Measurements from ENCODE around the gene JAM3. TPM values are rescaled to one million over a fixed set of nuclear protein-coding genes. Genes with fewer than 3 reads are reported as not detected.

JAM3 gene
- total RNA-seq, 1 experiment from 2014 or later, result 1.5 TPM

DNA sequence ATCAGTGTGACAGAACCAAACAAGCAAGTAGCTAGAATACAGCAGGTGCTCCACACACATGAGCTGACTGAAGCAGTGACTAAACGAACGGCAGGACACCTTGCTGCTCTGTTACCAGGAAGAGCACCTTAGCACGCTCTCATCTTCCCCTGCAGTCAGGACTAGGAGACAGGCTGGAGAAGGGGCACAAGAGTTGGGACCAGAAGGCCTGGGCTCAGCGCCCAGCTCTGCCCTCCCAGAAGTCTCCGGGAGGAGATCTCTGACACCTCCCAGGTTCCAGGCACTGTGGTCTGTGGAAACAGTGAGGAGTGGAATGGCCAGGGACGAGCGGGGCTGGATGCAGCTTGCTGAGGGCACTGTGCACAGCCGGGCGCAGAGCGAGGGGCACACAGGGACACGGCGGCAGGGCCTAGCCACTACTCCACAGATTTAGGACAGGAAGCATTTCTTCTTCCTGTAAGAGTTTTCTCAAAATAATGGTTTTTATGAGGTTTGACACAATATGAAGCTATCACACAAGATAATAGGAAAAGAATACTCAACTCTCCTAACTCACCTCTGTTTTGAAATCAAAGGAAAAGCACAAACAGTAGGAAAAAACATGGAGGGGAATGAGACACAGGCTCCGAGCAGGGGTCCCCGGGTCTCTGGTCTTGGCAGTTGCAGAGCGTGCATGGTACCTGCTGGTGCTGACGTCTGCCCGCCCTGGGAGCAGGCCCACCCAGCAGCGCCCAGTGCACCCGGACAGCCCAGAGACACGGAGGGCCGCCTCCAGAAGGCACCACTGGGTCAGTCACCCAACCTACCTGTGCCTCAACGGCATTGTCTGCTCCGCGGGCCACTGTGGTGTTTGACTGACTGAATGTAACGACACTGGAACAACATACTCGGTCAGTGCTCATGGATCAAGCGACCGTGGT lies 87.3 kb downstream of the JAM3 start:
- Histone ChIP-seq H3K9me3 (no peaks in the 10 kb centered on the region), H3K4me3 (ENCODE audit: low read depth, low read length) (no peak overlapping the region), H3K36me3 (ENCODE audit: control insufficient read depth, insufficient read depth, low read length) (peaks cover 12% of the 10 kb centered on the region), H3K27me3 (replicated peaks; ENCODE audit: control insufficient read depth, insufficient read depth, low read length) (no peaks in the 10 kb centered on the region), H3K4me1 (no peaks in the 10 kb centered on the region)
- no peak for DNase-seq
- H3K9me3 Mint-ChIP-seq (ENCODE audit: unreplicated experiment), result no peaks in the 10 kb centered on the region
- intact Hi-C loops (cut with micrococcal nuclease; ENCODE audit: unreplicated experiment), result no loop called here
- H3K27me3 Mint-ChIP-seq (ENCODE audit: insufficient read depth, unreplicated experiment), result no peaks in the 10 kb centered on the region
- H3K4me1 Mint-ChIP-seq (ENCODE audit: low read depth, unreplicated experiment), result no peaks in the 10 kb centered on the region
- no TSS peak for BruUV-seq (replicated peaks)
- CTCF ChIA-PET, result no interaction called here
- no peak overlapping the region for H3K27ac Mint-ChIP-seq (ENCODE audit: unreplicated experiment)
- POLR2A ChIA-PET, result no interaction called here
- no peak overlapping the region for H3K4me3 Mint-ChIP-seq (ENCODE audit: unreplicated experiment)
- TF ChIP-seq CTCF (IDR thresholded peaks at IDR 0.05; ENCODE audit: insufficient read depth in 1 of 2, low read depth in 1 of 2, low read length in 1 of 2, severe bottlenecking in 1 of 2, unreplicated experiment in 1 of 2), result no peak
- H3K36me3 Mint-ChIP-seq (ENCODE audit: insufficient read depth, unreplicated experiment), result peaks cover 72% of the 10 kb centered on the region

- POLR2A ChIA-PET, result no interaction called here
- CTCF ChIA-PET, result no interaction called here
- DNase-seq, result no peak
- no peaks in the 10 kb centered on the region for H3K9me3 Mint-ChIP-seq (ENCODE audit: unreplicated experiment)
- no peaks in the 10 kb centered on the region for H3K4me1 ChIP-seq
- intact Hi-C loops (cut with micrococcal nuclease; ENCODE audit: unreplicated experiment), result no loop called here
- peaks cover 73% of the 10 kb centered on the region for H3K36me3 Mint-ChIP-seq (ENCODE audit: insufficient read depth, unreplicated experiment)
- H3K27me3 Mint-ChIP-seq (ENCODE audit: insufficient read depth, unreplicated experiment), result no peaks in the 10 kb centered on the region
- no peaks in the 10 kb centered on the region for H3K27me3 ChIP-seq (replicated peaks; ENCODE audit: control insufficient read depth, insufficient read depth, low read length)
- BruUV-seq (replicated peaks), result no TSS peak
- no peak overlapping the region for H3K4me3 Mint-ChIP-seq (ENCODE audit: unreplicated experiment)
- H3K4me3 ChIP-seq (ENCODE audit: low read depth, low read length), result no peak overlapping the region
- peaks cover 9% of the 10 kb centered on the region for H3K36me3 ChIP-seq (ENCODE audit: control insufficient read depth, insufficient read depth, low read length)
- H3K27ac Mint-ChIP-seq (ENCODE audit: unreplicated experiment), result no peak overlapping the region
- H3K9me3 ChIP-seq, result no peaks in the 10 kb centered on the region
- TF ChIP-seq CTCF (IDR thresholded peaks at IDR 0.05; ENCODE audit: insufficient read depth in 1 of 2, low read depth in 1 of 2, low read length in 1 of 2, severe bottlenecking in 1 of 2, unreplicated experiment in 1 of 2), result no peak
- no peaks in the 10 kb centered on the region for H3K4me1 Mint-ChIP-seq (ENCODE audit: low read depth, unreplicated experiment)
Measured at GRCh38 chr11:134157451-134157850, 88.6 kb downstream of the JAM3 start.

GRCh38 chr11:134158023-134158422 lies 89.2 kb downstream of the JAM3 start:
- no peak for TF ChIP-seq CTCF (IDR thresholded peaks at IDR 0.05; ENCODE audit: insufficient read depth in 1 of 2, low read depth in 1 of 2, low read length in 1 of 2, severe bottlenecking in 1 of 2, unreplicated experiment in 1 of 2)
- CTCF ChIA-PET, result no interaction called here
- POLR2A ChIA-PET, result no interaction called here
- Mint-ChIP-seq H3K27ac (ENCODE audit: unreplicated experiment) (no peak overlapping the region), H3K4me3 (ENCODE audit: unreplicated experiment) (no peak overlapping the region), H3K36me3 (ENCODE audit: insufficient read depth, unreplicated experiment) (peaks cover 79% of the 10 kb centered on the region), H3K9me3 (ENCODE audit: unreplicated experiment) (no peaks in the 10 kb centered on the region), H3K4me1 (ENCODE audit: low read depth, unreplicated experiment) (no peaks in the 10 kb centered on the region), H3K27me3 (ENCODE audit: insufficient read depth, unreplicated experiment) (no peaks in the 10 kb centered on the region)
- Histone ChIP-seq H3K4me1 (no peaks in the 10 kb centered on the region), H3K36me3 (ENCODE audit: control insufficient read depth, insufficient read depth, low read length) (peaks cover 8% of the 10 kb centered on the region), H3K4me3 (ENCODE audit: low read depth, low read length) (no peak overlapping the region), H3K9me3 (no peaks in the 10 kb centered on the region), H3K27me3 (replicated peaks; ENCODE audit: control insufficient read depth, insufficient read depth, low read length) (no peaks in the 10 kb centered on the region)
- BruUV-seq (replicated peaks), result no TSS peak
- DNase-seq, result no peak
- intact Hi-C loops (cut with micrococcal nuclease; ENCODE audit: unreplicated experiment), result no loop called here
